SU-DHL-6 (cell line): Measurements from ENCODE around the gene SYNE4.

Source experiments
- H2AFZ ChIP-seq: fragments of 200-600 bp; sonication (generic); 2 replicates; pipeline ENCODE4 v1.6.1; 2014; ENCODE audit warnings: low read depth, mild to moderate bottlenecking, moderate library complexity, mixed read lengths, antibody characterized with exemption, low read length; ENCODE audit not compliant: severe bottlenecking
- H3F3A ChIP-seq: fragments of 200-600 bp; shearing (Covaris generic); 2 replicates; pipeline ENCODE4 v1.6.0; 2016; ENCODE audit warnings: antibody characterized with exemption, mild to moderate bottlenecking; ENCODE audit not compliant: insufficient read depth
- H3K27ac ChIP-seq: fragments of 200-600 bp; sonication (generic); 2 replicates; pipeline ENCODE4 v1.5.1; 2016; ENCODE audit warnings: low read depth, mild to moderate bottlenecking, low read length, moderate library complexity, mixed read lengths
- H3K27me3 ChIP-seq: fragments of 200-600 bp; sonication (generic), shearing (Covaris generic); 2 replicates; pipeline ENCODE4 v1.6.0; 2014; ENCODE audit warnings: mild to moderate bottlenecking, low read length
- H3K36me3 ChIP-seq: fragments of 200-600 bp; sonication (generic); 2 replicates; pipeline ENCODE4 v1.6.1; 2014; ENCODE audit warnings: mild to moderate bottlenecking, low read length, mixed read lengths
- H3K4me2 ChIP-seq: fragments of 300-600, 200-600 bp; shearing (Covaris generic), sonication (generic); 2 replicates; pipeline ENCODE4 v1.6.0; 2014; ENCODE audit warnings: low read length, low read depth, mild to moderate bottlenecking; ENCODE audit not compliant: poor library complexity, severe bottlenecking
- H3K4me3 ChIP-seq: fragments of 200-600 bp; sonication (generic); 2 replicates; pipeline ENCODE4 v1.5.1; 2014; ENCODE audit warnings: antibody characterized with exemption, low read length, mild to moderate bottlenecking, mixed read lengths; ENCODE audit not compliant: insufficient read depth, poor library complexity, severe bottlenecking
- H3K79me2 ChIP-seq: fragments of 200-600 bp; sonication (generic); 2 replicates; pipeline ENCODE4 v1.6.1; 2014; ENCODE audit warnings: mild to moderate bottlenecking, low read length, moderate library complexity; ENCODE audit not compliant: insufficient read depth
- H3K9ac ChIP-seq: fragments of 200-600 bp; sonication (generic); 2 replicates; pipeline ENCODE4 v1.7.0; 2014; ENCODE audit warnings: mild to moderate bottlenecking, low read length
- H3K9me2 ChIP-seq: fragments of 200-600 bp; sonication (generic); replicated peaks from 2 replicates; pipeline ENCODE4 v1.6.1; 2014; ENCODE audit warnings: low read length; ENCODE audit not compliant: insufficient read depth
- H3K9me3 ChIP-seq: fragments of 200-600 bp; sonication (generic); 2 replicates; pipeline ENCODE4 v1.6.1; 2014; ENCODE audit warnings: low read length, mixed read lengths; ENCODE audit not compliant: insufficient read depth
- H4K20me1 ChIP-seq: fragments of 200-600 bp; sonication (generic); 2 replicates; pipeline ENCODE4 v1.6.1; 2014; ENCODE audit warnings: low read depth, mild to moderate bottlenecking, antibody characterized with exemption, low read length, moderate library complexity, mixed read lengths
- EZH2phosphoT487 ChIP-seq: fragments of 200-600 bp; sonication (generic), shearing (Covaris generic); conservative IDR thresholded peaks from 2 replicates; pipeline ENCODE4 v1.6.1; 2018; ENCODE audit warnings: mild to moderate bottlenecking, antibody characterized with exemption, low read length, moderate library complexity, mixed read lengths
- TF ChIP-seq, protein P1 (sequence below): fragments of 200-600 bp; sonication (generic); IDR thresholded peaks from one replicate; pipeline ENCODE4 v1.5.1; 2017; ENCODE audit warnings: antibody characterized with exemption, mild to moderate bottlenecking, low read length, moderate library complexity; ENCODE audit not compliant: insufficient read depth, poor library complexity, severe bottlenecking

SYNE4 gene

DNA sequence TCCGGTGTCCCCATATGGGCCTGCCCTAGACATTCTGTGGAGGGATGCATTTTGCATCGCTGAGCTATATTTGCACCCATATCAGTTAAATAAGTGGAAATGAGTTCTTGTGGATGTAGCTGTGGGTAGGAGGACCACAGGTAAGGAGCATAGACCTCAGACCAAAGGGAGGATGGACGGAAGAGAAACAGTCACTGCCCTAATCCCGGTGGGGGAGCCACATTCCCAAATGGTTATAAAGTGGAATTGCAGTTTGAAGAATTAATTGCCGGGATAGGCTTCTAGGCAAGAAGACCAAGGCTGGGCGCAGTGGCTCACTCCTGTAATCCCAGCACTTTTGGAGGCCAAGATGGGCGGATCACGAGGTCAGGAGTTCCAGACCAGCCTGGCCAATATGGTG lies 11.8 kb downstream of the SYNE4 start:
- Histone ChIP-seq H3K27me3 (no peaks in the 10 kb centered on the region), H3K79me2 (peaks cover 36% of the 10 kb centered on the region), H3K9me2 (no peaks in the 10 kb centered on the region), H3K36me3 (no peaks in the 10 kb centered on the region), H3K4me2 (peak overlapping the region; percentile 74), H3F3A (peaks cover 5% of the 10 kb centered on the region; the same call in 1 of the 2 replicates), H3K9me3 (no peaks in the 10 kb centered on the region), H3K9ac (peak overlapping the region; percentile 76), H2AFZ (no peak overlapping the region), H4K20me1 (no peaks in the 10 kb centered on the region), H3K4me3 (no peak overlapping the region), H3K27ac (no peak overlapping the region)
- no peak for TF ChIP-seq EZH2phosphoT487
- TF ChIP-seq, protein P1, sequence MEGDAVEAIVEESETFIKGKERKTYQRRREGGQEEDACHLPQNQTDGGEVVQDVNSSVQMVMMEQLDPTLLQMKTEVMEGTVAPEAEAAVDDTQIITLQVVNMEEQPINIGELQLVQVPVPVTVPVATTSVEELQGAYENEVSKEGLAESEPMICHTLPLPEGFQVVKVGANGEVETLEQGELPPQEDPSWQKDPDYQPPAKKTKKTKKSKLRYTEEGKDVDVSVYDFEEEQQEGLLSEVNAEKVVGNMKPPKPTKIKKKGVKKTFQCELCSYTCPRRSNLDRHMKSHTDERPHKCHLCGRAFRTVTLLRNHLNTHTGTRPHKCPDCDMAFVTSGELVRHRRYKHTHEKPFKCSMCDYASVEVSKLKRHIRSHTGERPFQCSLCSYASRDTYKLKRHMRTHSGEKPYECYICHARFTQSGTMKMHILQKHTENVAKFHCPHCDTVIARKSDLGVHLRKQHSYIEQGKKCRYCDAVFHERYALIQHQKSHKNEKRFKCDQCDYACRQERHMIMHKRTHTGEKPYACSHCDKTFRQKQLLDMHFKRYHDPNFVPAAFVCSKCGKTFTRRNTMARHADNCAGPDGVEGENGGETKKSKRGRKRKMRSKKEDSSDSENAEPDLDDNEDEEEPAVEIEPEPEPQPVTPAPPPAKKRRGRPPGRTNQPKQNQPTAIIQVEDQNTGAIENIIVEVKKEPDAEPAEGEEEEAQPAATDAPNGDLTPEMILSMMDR: no peak

DNA sequence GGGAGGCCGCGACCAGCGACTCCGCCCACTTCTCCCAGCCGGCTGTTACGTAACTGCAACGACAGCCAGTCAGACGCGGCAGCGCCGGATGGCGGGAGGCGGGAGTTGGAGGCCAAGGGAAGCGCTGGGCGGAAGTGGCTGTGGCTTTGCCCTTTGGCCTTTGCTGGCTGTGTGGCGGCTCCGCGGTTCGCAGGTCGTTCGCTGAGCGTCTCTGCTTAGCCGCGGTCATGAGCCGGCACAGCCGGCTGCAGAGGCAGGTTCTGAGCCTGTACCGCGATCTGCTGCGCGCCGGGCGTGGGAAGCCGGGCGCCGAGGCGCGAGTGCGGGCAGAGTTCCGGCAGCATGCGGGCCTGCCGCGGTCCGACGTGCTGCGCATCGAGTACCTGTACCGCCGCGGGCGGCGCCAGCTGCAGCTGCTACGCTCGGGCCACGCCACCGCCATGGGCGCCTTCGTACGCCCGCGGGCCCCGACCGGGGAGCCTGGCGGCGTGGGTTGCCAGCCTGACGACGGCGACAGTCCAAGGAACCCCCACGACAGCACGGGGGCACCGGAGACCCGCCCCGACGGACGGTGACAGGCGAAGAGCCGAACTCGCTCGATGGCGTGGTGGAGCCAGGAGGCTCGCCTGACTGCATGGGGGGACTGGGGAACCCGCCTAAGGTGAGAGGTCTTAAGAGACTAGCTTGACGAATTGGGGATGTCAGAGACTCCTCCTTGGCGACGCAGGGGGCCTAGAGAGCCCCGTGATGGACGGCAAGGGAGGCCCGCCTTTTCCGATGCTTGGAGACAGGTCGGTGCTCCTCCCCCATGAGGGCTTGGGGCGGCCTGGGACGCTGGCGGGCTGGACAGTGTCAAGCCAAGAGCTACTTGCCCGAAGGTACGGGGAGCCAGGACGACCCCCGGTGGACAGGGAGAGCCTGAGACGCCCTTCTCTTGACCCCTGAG lies 13.3 kb downstream of the SYNE4 start, which contains the start of gene SDHAF1:
Gene SDHAF1, plus strand, starts transcription at position 141 of the 946 bp plus-strand sequence. Its CDS starts 87 bp downstream, at position 228.
- H2AFZ ChIP-seq: peak within 1 kb of the TSS; percentile 84
- peak within 1 kb of the TSS; percentile 50 for H3K27ac ChIP-seq

DNA sequence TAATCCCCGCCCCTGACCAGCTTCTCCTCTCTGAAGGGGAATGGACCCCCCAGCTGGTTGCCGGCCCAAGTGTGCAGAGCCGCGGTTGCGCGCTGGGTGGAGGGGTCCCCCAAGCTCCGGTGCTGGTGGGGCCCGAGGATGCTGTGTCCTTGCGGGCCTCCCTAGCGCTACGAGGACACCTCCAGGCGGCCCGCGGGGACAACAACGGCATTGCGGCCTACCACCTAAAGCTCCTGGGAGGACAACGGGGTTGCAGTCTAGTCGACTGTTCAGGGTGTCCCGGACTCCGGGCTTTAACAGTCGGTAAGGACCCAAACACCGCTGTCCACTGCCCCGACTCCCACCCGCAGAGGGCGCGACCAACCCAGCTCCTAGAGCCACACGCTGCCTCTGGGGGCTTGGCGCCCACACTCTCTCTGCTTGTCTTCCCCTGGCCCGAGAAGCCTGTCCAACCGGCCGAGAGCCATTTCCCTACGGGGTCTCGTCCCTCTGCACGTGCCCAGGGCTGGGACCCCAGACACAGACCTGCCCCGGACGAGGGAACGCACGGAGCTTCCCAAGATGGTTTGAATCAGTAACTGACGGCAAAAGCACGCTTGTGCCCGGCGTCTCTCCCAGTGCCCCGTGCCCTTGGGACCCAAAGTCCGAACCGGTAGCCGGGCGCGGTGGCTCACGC lies 14.6 kb downstream of the SYNE4 start:
- H3K9me3 ChIP-seq: no peaks in the 10 kb centered on the region
- H3K4me3 ChIP-seq: no peak overlapping the region
- no peak overlapping the region for H3K9ac ChIP-seq
- TF ChIP-seq, protein P1: no peak
- no peak for TF ChIP-seq EZH2phosphoT487
- H4K20me1 ChIP-seq: no peaks in the 10 kb centered on the region
- H3K79me2 ChIP-seq: peaks cover 23% of the 10 kb centered on the region
- no peaks in the 10 kb centered on the region for H3K27me3 ChIP-seq
- no peaks in the 10 kb centered on the region for H3F3A ChIP-seq
- no peak overlapping the region for H3K27ac ChIP-seq
- H2AFZ ChIP-seq: no peak overlapping the region
- peak overlapping the region; percentile 74 for H3K4me2 ChIP-seq
- H3K36me3 ChIP-seq: no peaks in the 10 kb centered on the region
- H3K9me2 ChIP-seq: no peaks in the 10 kb centered on the region

More for the DNA sequence above, 13.3 kb downstream of the SYNE4 start, which contains the start of gene SDHAF1:
- no peaks in the 10 kb centered on the region for H3K27me3 ChIP-seq
- peaks cover 4% of the 10 kb centered on the region; the same call in 1 of the 2 replicates for H3F3A ChIP-seq
- H3K36me3 ChIP-seq: no peaks in the 10 kb centered on the region
- H3K9me3 ChIP-seq: no peaks in the 10 kb centered on the region
- no peaks in the 10 kb centered on the region for H4K20me1 ChIP-seq
- H3K4me3 ChIP-seq: peak within 1 kb of the TSS; percentile 67
- TF ChIP-seq, protein P1: no peak
- no peak for TF ChIP-seq EZH2phosphoT487
- peak within 1 kb of the TSS; percentile 76 for H3K9ac ChIP-seq
- H3K9me2 ChIP-seq: no peaks in the 10 kb centered on the region
- peaks cover 31% of the 10 kb centered on the region for H3K79me2 ChIP-seq
- H3K4me2 ChIP-seq: peak within 1 kb of the TSS; percentile 74
